WTC11 (cell line): Measurements from ENCODE around the gene SEZ6. TPM values are rescaled to one million over a fixed set of nuclear protein-coding genes. Genes with fewer than 3 reads are reported as not detected.

Experiments used
- ATAC-seq: fragments of 200-7000 bp; cut with Tn5 transposase; 2 replicates; pipeline ENCODE4 v1.10.0; 2021; ENCODE audit warnings: mild to moderate bottlenecking, moderate library complexity
- CTCF ChIA-PET: fragments of 300-600 bp; sonication (Branson Sonifier 250); formaldehyde crosslinking; loops from one replicate; lab custom pipeline; 2021; ENCODE audit warnings: antibody characterized with exemption; lab: Charles Lee
- POLR2A ChIA-PET: fragments of 350-600 bp; sonication (Branson Sonifier 250); formaldehyde crosslinking; loops from one replicate; lab custom pipeline; 2021; ENCODE audit warnings: antibody characterized with exemption; lab: Charles Lee
- DNase-seq: peaks from one replicate; pipeline ENCODE4 v3.0.0; 2021; ENCODE audit warnings: low spot score
- H3K27ac Mint-ChIP-seq: 2 replicates; pipeline ENCODE4 v1.8.0; 2021; ENCODE audit warnings: mixed read lengths
- H3K27me3 Mint-ChIP-seq: 2 replicates; pipeline ENCODE4 v1.8.0; 2021; ENCODE audit warnings: low read depth, mild to moderate bottlenecking, moderate library complexity, mixed read lengths
- H3K36me3 Mint-ChIP-seq: 2 replicates; pipeline ENCODE4 v1.8.0; 2021; ENCODE audit warnings: mixed read lengths
- H3K4me1 Mint-ChIP-seq: 2 replicates; pipeline ENCODE4 v1.8.0; 2022; ENCODE audit warnings: mixed read lengths
- H3K4me3 Mint-ChIP-seq: 2 replicates; pipeline ENCODE4 v1.8.0; 2021; ENCODE audit warnings: mild to moderate bottlenecking, moderate library complexity, mixed read lengths
- H3K9me3 Mint-ChIP-seq: 2 replicates; pipeline ENCODE4 v1.8.0; 2021; ENCODE audit warnings: mixed read lengths
- ATF6 ChIP-seq: sonication (generic); formaldehyde crosslinking; IDR thresholded peaks from 2 replicates; pipeline ENCODE4 v1.8.1; 2023; ENCODE audit warnings: mild to moderate bottlenecking, missing genetic modification reagents
- CREM ChIP-seq: sonication (generic); formaldehyde crosslinking; IDR thresholded peaks from 2 replicates; pipeline ENCODE4 v1.8.1; 2022; ENCODE audit warnings: mild to moderate bottlenecking, missing genetic modification reagents, moderate library complexity
- ELF4 ChIP-seq: sonication (generic); formaldehyde crosslinking; IDR thresholded peaks from 2 replicates; pipeline ENCODE4 v1.8.1; 2022; ENCODE audit warnings: low read depth, mild to moderate bottlenecking, moderate library complexity, missing genetic modification reagents
- FOXP1 ChIP-seq: sonication (generic); formaldehyde crosslinking; IDR thresholded peaks from 2 replicates; pipeline ENCODE4 v1.8.0; 2022; ENCODE audit warnings: missing genetic modification reagents, mild to moderate bottlenecking, moderate library complexity, borderline replicate concordance
- KAT7 ChIP-seq: sonication (generic); formaldehyde crosslinking; IDR thresholded peaks from 2 replicates; pipeline ENCODE4 v1.8.1; 2023; ENCODE audit warnings: missing genetic modification reagents, mild to moderate bottlenecking, borderline replicate concordance
- MYBL2 ChIP-seq: sonication (generic); formaldehyde crosslinking; IDR thresholded peaks from 2 replicates; pipeline ENCODE4 v1.8.1; 2023; ENCODE audit warnings: mild to moderate bottlenecking, moderate library complexity, missing genetic modification reagents
- NR1H2 ChIP-seq: sonication (generic); formaldehyde crosslinking; IDR thresholded peaks from 2 replicates; pipeline ENCODE4 v1.9.0; 2021; ENCODE audit warnings: mild to moderate bottlenecking, moderate library complexity, missing genetic modification reagents
- NR2C2 ChIP-seq: sonication (generic); formaldehyde crosslinking; IDR thresholded peaks from 2 replicates; pipeline ENCODE4 v1.8.0; 2022; ENCODE audit warnings: mild to moderate bottlenecking, missing genetic modification reagents
- PRDM15 ChIP-seq: sonication (generic); formaldehyde crosslinking; IDR thresholded peaks from 2 replicates; pipeline ENCODE4 v1.8.0; 2022; ENCODE audit warnings: missing genetic modification reagents
- PRRX2 ChIP-seq: fragments of 250-450 bp; sonication (Bioruptor Pico); IDR thresholded peaks from 2 replicates; pipeline ENCODE4 v1.8.0; 2021; ENCODE audit warnings: mild to moderate bottlenecking
- SMAD4 ChIP-seq: sonication (generic); formaldehyde crosslinking; IDR thresholded peaks from 2 replicates; pipeline ENCODE4 v1.8.0; 2022; ENCODE audit warnings: mild to moderate bottlenecking, missing genetic modification reagents
- TCF7 ChIP-seq: sonication (generic); formaldehyde crosslinking; IDR thresholded peaks from 2 replicates; pipeline ENCODE4 v1.8.0; 2022; ENCODE audit warnings: mild to moderate bottlenecking, low read depth, missing genetic modification reagents, moderate library complexity
- ZNF138 ChIP-seq: sonication (generic); formaldehyde crosslinking; conservative IDR thresholded peaks from 2 replicates; pipeline ENCODE4 v1.8.1; 2022; ENCODE audit warnings: mild to moderate bottlenecking, moderate library complexity, missing genetic modification reagents
- ZNF281 ChIP-seq: sonication (generic); formaldehyde crosslinking; IDR thresholded peaks from 2 replicates; pipeline ENCODE4 v1.8.0; 2023; ENCODE audit warnings: mild to moderate bottlenecking, missing genetic modification reagents
- ZNF396 ChIP-seq: fragments of 250-450 bp; sonication (Bioruptor Pico); IDR thresholded peaks from 2 replicates; pipeline ENCODE4 v1.8.0; 2021; ENCODE audit warnings: mild to moderate bottlenecking, moderate library complexity, borderline replicate concordance
- ZNF423 ChIP-seq: fragments of 250-450 bp; sonication (Bioruptor Pico); IDR thresholded peaks from 2 replicates; pipeline ENCODE4 v2.1.2; 2022; ENCODE audit warnings: mild to moderate bottlenecking, moderate library complexity
- total RNA-seq: library from RNA; stranded (reverse); gene quantifications from 3 replicates; pipeline ENCODE4 v1.2.3, GENCODE V29; 2021
- TF ChIP-seq, protein P1 (sequence below): sonication (generic); formaldehyde crosslinking; IDR thresholded peaks from 2 replicates; pipeline ENCODE4 v1.8.1; 2023; ENCODE audit warnings: mild to moderate bottlenecking, missing genetic modification reagents

The SEZ6 gene
- total RNA-seq, 1 experiment from 2014 or later: 3.0 TPM

DNA sequence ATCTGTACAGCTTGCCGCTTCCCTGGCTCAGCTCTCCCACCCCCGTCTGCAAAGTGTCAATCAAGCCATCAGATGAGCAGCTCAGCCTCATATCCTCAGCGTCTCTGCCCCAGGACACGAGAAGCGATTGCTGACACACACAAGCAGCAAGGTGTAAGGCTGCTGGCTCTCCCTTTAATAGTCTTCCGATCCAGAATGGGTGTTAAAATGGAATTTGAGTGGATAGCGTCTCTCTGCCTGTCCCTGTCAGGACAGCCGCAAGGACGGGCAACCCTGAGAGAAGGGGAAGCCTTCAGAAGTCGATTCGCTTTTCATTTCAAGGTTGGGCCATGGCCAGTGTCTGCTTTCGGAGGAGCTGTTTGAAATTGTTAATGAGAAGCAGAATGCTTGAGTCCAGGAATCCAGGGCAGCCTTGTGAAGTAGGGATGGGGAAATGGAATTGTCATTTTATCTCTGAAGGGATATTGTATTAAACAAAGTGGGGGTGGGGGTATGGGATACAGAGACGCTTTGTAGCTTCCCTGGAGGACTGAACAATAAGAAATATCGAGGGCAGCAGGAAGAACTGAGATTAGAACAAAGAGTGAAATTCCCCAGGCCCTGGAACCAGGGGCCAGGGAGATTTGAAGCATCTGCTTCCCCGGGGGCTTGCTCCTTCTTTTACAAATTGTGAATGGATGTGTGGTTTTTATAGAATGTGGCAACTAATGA, 32.4 kb upstream of the SEZ6 start:
- Mint-ChIP-seq H3K9me3 (peaks cover 21% of the 10 kb centered on the region), H3K27me3 (peaks cover 16% of the 10 kb centered on the region), H3K27ac (no peak overlapping the region), H3K4me3 (no peak overlapping the region), H3K36me3 (peaks cover 19% of the 10 kb centered on the region), H3K4me1 (peaks cover 38% of the 10 kb centered on the region)
- ATAC-seq (no peak), DNase-seq (no peak)
- CTCF ChIA-PET: interaction anchor here (0.7 to 5.5 kb wide), 13 partner anchors 28 to 787 kb away, joined by 3 to 42 read pairs (median 4); no protein-coding TSS in a partner anchor
- TF ChIP-seq ZNF138 (CRISPR knock-in tag): no peak
- no peak for TF ChIP-seq ELF4
- no peak for TF ChIP-seq PRRX2
- TF ChIP-seq ATF6 (CRISPR knock-in tag): no peak
- no peak for TF ChIP-seq TCF7 (CRISPR knock-in tag)
- no peak for TF ChIP-seq PRDM15
- TF ChIP-seq CREM (CRISPR knock-in tag): no peak
- no peak for TF ChIP-seq NR1H2 (CRISPR knock-in tag)
- TF ChIP-seq KAT7: no peak
- no peak for TF ChIP-seq SMAD4 (CRISPR knock-in tag)
- no peak for TF ChIP-seq ZNF423 (CRISPR knock-in tag)
- TF ChIP-seq MYBL2: no peak
- TF ChIP-seq ZNF396 (CRISPR knock-in tag): no peak
- TF ChIP-seq ZNF281 (CRISPR knock-in tag): no peak
- POLR2A ChIA-PET: no interaction called here

GRCh38 chr17:29037739-29038084, 31.9 kb upstream of the SEZ6 start:
- H3K27ac Mint-ChIP-seq: no peak overlapping the region
- ChIA-PET CTCF (interaction anchor here (1.1 to 5.5 kb wide), 14 partner anchors 12 to 108 kb away, joined by 3 to 42 read pairs (median 5); no protein-coding TSS in a partner anchor), POLR2A (no interaction called here)
- no peak overlapping the region for H3K4me3 Mint-ChIP-seq
- peaks cover 38% of the 10 kb centered on the region for H3K4me1 Mint-ChIP-seq
- peaks cover 19% of the 10 kb centered on the region for H3K36me3 Mint-ChIP-seq
- H3K27me3 Mint-ChIP-seq: peaks cover 16% of the 10 kb centered on the region
- TF ChIP-seq, protein P1, sequence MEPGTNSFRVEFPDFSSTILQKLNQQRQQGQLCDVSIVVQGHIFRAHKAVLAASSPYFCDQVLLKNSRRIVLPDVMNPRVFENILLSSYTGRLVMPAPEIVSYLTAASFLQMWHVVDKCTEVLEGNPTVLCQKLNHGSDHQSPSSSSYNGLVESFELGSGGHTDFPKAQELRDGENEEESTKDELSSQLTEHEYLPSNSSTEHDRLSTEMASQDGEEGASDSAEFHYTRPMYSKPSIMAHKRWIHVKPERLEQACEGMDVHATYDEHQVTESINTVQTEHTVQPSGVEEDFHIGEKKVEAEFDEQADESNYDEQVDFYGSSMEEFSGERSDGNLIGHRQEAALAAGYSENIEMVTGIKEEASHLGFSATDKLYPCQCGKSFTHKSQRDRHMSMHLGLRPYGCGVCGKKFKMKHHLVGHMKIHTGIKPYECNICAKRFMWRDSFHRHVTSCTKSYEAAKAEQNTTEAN (CRISPR knock-in tag): 0 out of 2 replicates have a peak, but pooled peaks have one; percentile 31
- TF ChIP-seq NR2C2 (CRISPR knock-in tag) (no peak), FOXP1 (0 out of 2 replicates have a peak, but pooled peaks have one; percentile 26)
- no peak for DNase-seq
- ATAC-seq: no peak
- peaks cover 21% of the 10 kb centered on the region for H3K9me3 Mint-ChIP-seq
